ENCODE measurements around the gene TNFAIP6.
"Not testable (repeated sequence)": the region's sequence is repeated elsewhere in the genome, so short reads cannot be mapped to it uniquely, and the experiment has no call there.

The TNFAIP6 gene

GRCh38 chr2:151357359-151357758 is at the start of gene TNFAIP6:
TSS of gene TNFAIP6 (plus strand) at chr2:151357592. CDS start at chr2:151357667, 75 bp downstream.
- peak; percentile 54 to 59 for DNase-seq

GRCh38 chr2:151310313-151310712 is 47.1 kb upstream of the TNFAIP6 start:
- DNase-seq: not testable (repeated sequence)

GRCh38 chr2:151312440-151312839 is 45.0 kb upstream of the TNFAIP6 start:
- not testable (repeated sequence) for DNase-seq

- no peak for DNase-seq
Observed at GRCh38 chr2:151315381-151315903, 42.0 kb upstream of the TNFAIP6 start.

GRCh38 chr2:151325581-151326095 is 31.8 kb upstream of the TNFAIP6 start:
- no peak for DNase-seq

GRCh38 chr2:151326554-151326953 is 30.8 kb upstream of the TNFAIP6 start:
- no peak for DNase-seq

- DNase-seq: no peak
Observed at GRCh38 chr2:151329998-151330397, 27.4 kb upstream of the TNFAIP6 start.

- DNase-seq: no peak
Observed at GRCh38 chr2:151333083-151333482, 24.3 kb upstream of the TNFAIP6 start.

- DNase-seq: no peak
Observed at GRCh38 chr2:151334082-151334815, 23.1 kb upstream of the TNFAIP6 start.

- DNase-seq: no peak
Observed at GRCh38 chr2:151336863-151337371, 20.5 kb upstream of the TNFAIP6 start.

- DNase-seq: peak; percentile 10 to 22
Observed at GRCh38 chr2:151337643-151338042, 19.7 kb upstream of the TNFAIP6 start.

GRCh38 chr2:151338115-151338514 is 19.3 kb upstream of the TNFAIP6 start:
- no peak for DNase-seq

GRCh38 chr2:151343073-151343472 is 14.3 kb upstream of the TNFAIP6 start:
- DNase-seq: no peak

- DNase-seq: not testable (repeated sequence)
Observed at GRCh38 chr2:151344191-151344590, 13.2 kb upstream of the TNFAIP6 start.

GRCh38 chr2:151344906-151345305 is 12.5 kb upstream of the TNFAIP6 start:
- no peak for DNase-seq

GRCh38 chr2:151347294-151347693 is 10.1 kb upstream of the TNFAIP6 start:
- DNase-seq: no peak

GRCh38 chr2:151347906-151348305 is 9.5 kb upstream of the TNFAIP6 start:
- peak in 1 of 2 experiments; percentile 9 for DNase-seq

GRCh38 chr2:151350579-151351195 is 6.7 kb upstream of the TNFAIP6 start:
- no peak for DNase-seq

- no peak for DNase-seq
Observed at GRCh38 chr2:151353995-151354394, 3.4 kb upstream of the TNFAIP6 start.

- DNase-seq: no peak
Observed at GRCh38 chr2:151354807-151355206, 2.6 kb upstream of the TNFAIP6 start.

GRCh38 chr2:151358166-151358970 is 976 bp downstream of the TNFAIP6 start:
- no peak for DNase-seq

GRCh38 chr2:151359768-151360461 is 2.5 kb downstream of the TNFAIP6 start:
- no peak for DNase-seq
